GM12891 (cell line): Measurements from ENCODE around the gene DENND5A.

ENCODE experiments used
- POLR2A ChIP-seq: IDR thresholded peaks from 2 replicates; pipeline ENCODE4 v1.6.1; 2011; ENCODE audit warnings: low read depth, low read length, control low read depth
- POLR2AphosphoS5 ChIP-seq: IDR thresholded peaks from 2 replicates; pipeline ENCODE4 v1.6.1; 2011; ENCODE audit warnings: low read depth, low read length, control low read depth
- POU2F2 ChIP-seq: IDR thresholded peaks from 2 replicates; pipeline ENCODE4 v1.6.1; 2011; ENCODE audit warnings: low read depth, mild to moderate bottlenecking, control low read depth, low read length, moderate library complexity
- SPI1 ChIP-seq: IDR thresholded peaks from 2 replicates; pipeline ENCODE4 v1.6.1; 2011; ENCODE audit warnings: low read depth, low read length, control low read depth
- TAF1 ChIP-seq: IDR thresholded peaks from 2 replicates; pipeline ENCODE4 v1.6.1; 2011; ENCODE audit warnings: low read depth, low read length, control low read depth

- TF ChIP-seq POLR2A, result no peak
- TF ChIP-seq POLR2AphosphoS5, result no peak
- no peak for TF ChIP-seq SPI1
- no peak for TF ChIP-seq TAF1
- TF ChIP-seq POU2F2, result no peak
Measured at GRCh38 chr11:9293646-9294045, 28.5 kb upstream of the DENND5A start.
